Kidney (tissue), 14 donors: ENCODE results near the gene ERC2. TPM values are rescaled to one million over a fixed set of nuclear protein-coding genes. Genes with fewer than 3 reads are reported as not detected.

ENCODE experiments used
- DNase-seq, 5 donors: peaks; one replicate each; pipeline ENCODE4 v3.0.0-alpha.2; 2013 to 2020
- FAIRE-seq: peaks from 2 replicates; lab custom pipeline; 2012; peaks lifted over from hg19 to GRCh38; lab: Jason Lieb, UNC
- H3K27ac ChIP-seq, 2 donors: one replicate each; pipeline ENCODE4 v1.7.0; 2013; ENCODE audit warnings: low read depth in 2 of 2, low read length in 2 of 2, inconsistent platforms in 1 of 2
- H3K27me3 ChIP-seq: one replicate; pipeline ENCODE4 v1.7.1; 2013; ENCODE audit warnings: low read length, inconsistent platforms; ENCODE audit not compliant: control insufficient read depth, insufficient read depth
- H3K36me3 ChIP-seq, 3 donors: one replicate each; pipeline versions ENCODE4 v1.7.0 to v1.7.1; 2013; ENCODE audit warnings: low read length in 3 of 3, control low read depth in 1 of 3, inconsistent platforms in 1 of 3; ENCODE audit not compliant: insufficient read depth in 3 of 3, control insufficient read depth in 2 of 3
- H3K4me1 ChIP-seq, 3 donors: one replicate each; pipeline versions ENCODE4 v1.7.0 to v1.7.1; 2013; ENCODE audit warnings: low read length in 3 of 3, inconsistent platforms in 1 of 3, low read depth in 1 of 3; ENCODE audit not compliant: control insufficient read depth in 2 of 3, insufficient read depth in 2 of 3
- H3K4me3 ChIP-seq, 3 donors: one replicate each; pipeline versions ENCODE4 v1.7.0 to v1.8.1; 2013; ENCODE audit warnings: low read length in 3 of 3, control low read depth in 1 of 3, inconsistent platforms in 1 of 3
- H3K9ac ChIP-seq, 3 donors: one replicate each; pipeline versions ENCODE4 v1.7.0 to v1.7.1; 2013; ENCODE audit warnings: low read length in 3 of 3, control low read depth in 1 of 3, inconsistent platforms in 1 of 3
- H3K9me3 ChIP-seq, 3 donors: one replicate each; pipeline versions ENCODE4 v1.7.0 to v1.7.1; 2013; ENCODE audit warnings: low read length in 3 of 3, control low read depth in 1 of 3, inconsistent platforms in 1 of 3; ENCODE audit not compliant: control insufficient read depth in 2 of 3, insufficient read depth in 1 of 3
- CTCF ChIP-seq: IDR thresholded peaks from 3 replicates; pipeline ENCODE4 v1.5.1; 2012; ENCODE audit warnings: mild to moderate bottlenecking, moderate library complexity, borderline replicate concordance; ENCODE audit not compliant: insufficient read depth; ENCODE audit errors: extremely low read depth
- intact Hi-C: fragments of 100-400 bp; cut with DNase I; formaldehyde crosslinking; loops from one replicate; pipeline ENCODE4 v1.11.1; 2022
- polyA plus RNA-seq: library from polyadenylated mRNA; stranded (reverse); fragments of 350-450 nt; fragmentation: Illumina TruSeq; extraction: RNeasy Lipid Tissue Mini Kit (QIAGEN cat#74804); gene quantifications from one replicate; pipeline ENCODE4 v1.2.3, GENCODE V29; 2014; ENCODE audit warnings: low read depth, low replicate concordance; ENCODE audit not compliant: insufficient read depth
- total RNA-seq: library from RNA; stranded (reverse); fragmentation: NEBNext Ultra II Directional; extraction: Animal tissue kit (Norgen Biotek cat#: 25700); gene quantifications from one replicate; pipeline ENCODE4 v1.2.1, GENCODE V29; 2021
- donor health status: control.
- donor health status: control.
- donor health status: control.
- donor health status: control.
- donor health status: control.
- donor health status: DM: yes; HTN: yes; CAD: no.
- donor health status: Normal renal cell carcinoma (clear cell type).

Gene ERC2
- total and polyA plus RNA-seq, 2 donors from 2014 or later: 0.92 to 3.8 TPM

GRCh38 chr3:56428667-56429066 is 39.6 kb downstream of the ERC2 start:
- H3K4me3 ChIP-seq: no peak overlapping the region
- H3K36me3 ChIP-seq: no peaks in the 10 kb centered on the region
- H3K27ac ChIP-seq: no peak overlapping the region
- DNase-seq (no peak), FAIRE-seq (no peak)
- H3K9me3 ChIP-seq: no peaks in the 10 kb centered on the region
- H3K27me3 ChIP-seq: no peaks in the 10 kb centered on the region
- intact Hi-C loops: no loop called here
- H3K4me1 ChIP-seq: no peaks in the 10 kb centered on the region
- TF ChIP-seq CTCF: no peak
- no peak overlapping the region for H3K9ac ChIP-seq

- intact Hi-C loops: no loop called here
These were observed 43.4 kb downstream of the ERC2 start for GRCh38 chr3:56424885-56425284.

GRCh38 chr3:56424336-56424735 is 43.9 kb downstream of the ERC2 start:
- DNase-seq (no peak), FAIRE-seq (no peak)
- no peak overlapping the region for H3K27ac ChIP-seq
- no peaks in the 10 kb centered on the region for H3K27me3 ChIP-seq
- H3K4me1 ChIP-seq: no peaks in the 10 kb centered on the region
- TF ChIP-seq CTCF: no peak
- no peaks in the 10 kb centered on the region for H3K9me3 ChIP-seq
- H3K4me3 ChIP-seq: no peak overlapping the region
- H3K36me3 ChIP-seq: no peaks in the 10 kb centered on the region
- intact Hi-C loops: no loop called here
- no peak overlapping the region for H3K9ac ChIP-seq

More at GRCh38 chr3:56424885-56425284, 43.4 kb downstream of the ERC2 start:
- Histone ChIP-seq H3K36me3 (no peaks in the 10 kb centered on the region), H3K9me3 (no peaks in the 10 kb centered on the region), H3K27ac (no peak overlapping the region), H3K9ac (no peak overlapping the region), H3K4me1 (no peaks in the 10 kb centered on the region), H3K4me3 (no peak overlapping the region), H3K27me3 (no peaks in the 10 kb centered on the region)
- FAIRE-seq: no peak
- no peak for DNase-seq
- TF ChIP-seq CTCF: no peak

GRCh38 chr3:56423661-56424099 is 44.6 kb downstream of the ERC2 start:
- intact Hi-C loops: no loop called here
- Histone ChIP-seq H3K27ac (no peak overlapping the region), H3K27me3 (no peaks in the 10 kb centered on the region), H3K4me3 (no peak overlapping the region), H3K9me3 (no peaks in the 10 kb centered on the region), H3K36me3 (no peaks in the 10 kb centered on the region), H3K9ac (no peak overlapping the region), H3K4me1 (no peaks in the 10 kb centered on the region)
- no peak for TF ChIP-seq CTCF
- DNase-seq: no peak
- no peak for FAIRE-seq
